ENCODE measurements around the gene F2R. TPM values are rescaled to one million over a fixed set of nuclear protein-coding genes. Genes with fewer than 3 reads are reported as not detected.

F2R gene
- total and polyA plus RNA-seq, 10 of the 15 experiments (the other 5 are each of a cell fraction or from before 2014, with no cell fraction given): 1.8 to 75.4 (median 8.0) TPM

GRCh38 chr5:76733049-76733417, 17.1 kb downstream of the F2R start (continued):
- TF ChIP-seq POLR2A (IDR thresholded peaks at IDR 0.05; ENCODE audit: low read depth, low read length): no peak
- TF ChIP-seq, protein P1, sequence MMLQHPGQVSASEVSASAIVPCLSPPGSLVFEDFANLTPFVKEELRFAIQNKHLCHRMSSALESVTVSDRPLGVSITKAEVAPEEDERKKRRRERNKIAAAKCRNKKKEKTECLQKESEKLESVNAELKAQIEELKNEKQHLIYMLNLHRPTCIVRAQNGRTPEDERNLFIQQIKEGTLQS (IDR thresholded peaks at IDR 0.05; ENCODE audit: borderline replicate concordance, extremely low read depth, low read depth, low read length): no peak
- peak; percentile 64; the same call in 1 of the 2 replicates for TF ChIP-seq ZBED1 (IDR thresholded peaks at IDR 0.05; ENCODE audit: borderline replicate concordance)
- peak; percentile 62; the same call in 1 of the 2 replicates for TF ChIP-seq ZNF207 (IDR thresholded peaks at IDR 0.05; ENCODE audit: borderline replicate concordance)
- peak; percentile 21 for TF ChIP-seq ZNF687 (IDR thresholded peaks at IDR 0.05)
- peak; percentile 98 for TF ChIP-seq DPF2 (IDR thresholded peaks at IDR 0.05)
- peak; percentile 88 for TF ChIP-seq FOXM1 (IDR thresholded peaks at IDR 0.05; ENCODE audit: low read depth, low read length)
- TF ChIP-seq CTCF (IDR thresholded peaks at IDR 0.05 in 2 of 3, conservative IDR thresholded peaks at IDR 0.05 in 1 of 3; ENCODE audit: control insufficient read depth in 2 of 3, extremely low read depth in 1 of 3, insufficient read depth in 1 of 3, low read depth in 3 of 3, low read length in 3 of 3): no peak
- TF ChIP-seq NFIC (IDR thresholded peaks at IDR 0.05; ENCODE audit: low read depth, low read length): peak; percentile 87
- peak; percentile 100 for TF ChIP-seq BCL11A (IDR thresholded peaks at IDR 0.05; ENCODE audit: low read depth, low read length)
- peak; percentile 96 for TF ChIP-seq IKZF1 (conservative IDR thresholded peaks at IDR 0.05)
- peak; percentile 58 for TF ChIP-seq CREB1 (IDR thresholded peaks at IDR 0.05; ENCODE audit: low read depth)
- TF ChIP-seq, protein P2, sequence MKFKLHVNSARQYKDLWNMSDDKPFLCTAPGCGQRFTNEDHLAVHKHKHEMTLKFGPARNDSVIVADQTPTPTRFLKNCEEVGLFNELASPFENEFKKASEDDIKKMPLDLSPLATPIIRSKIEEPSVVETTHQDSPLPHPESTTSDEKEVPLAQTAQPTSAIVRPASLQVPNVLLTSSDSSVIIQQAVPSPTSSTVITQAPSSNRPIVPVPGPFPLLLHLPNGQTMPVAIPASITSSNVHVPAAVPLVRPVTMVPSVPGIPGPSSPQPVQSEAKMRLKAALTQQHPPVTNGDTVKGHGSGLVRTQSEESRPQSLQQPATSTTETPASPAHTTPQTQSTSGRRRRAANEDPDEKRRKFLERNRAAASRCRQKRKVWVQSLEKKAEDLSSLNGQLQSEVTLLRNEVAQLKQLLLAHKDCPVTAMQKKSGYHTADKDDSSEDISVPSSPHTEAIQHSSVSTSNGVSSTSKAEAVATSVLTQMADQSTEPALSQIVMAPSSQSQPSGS (IDR thresholded peaks at IDR 0.05; ENCODE audit: low read length): peak; percentile 95
- no peak; the same call in none of the 2 replicates for TF ChIP-seq HDGF (IDR thresholded peaks at IDR 0.05)
- TF ChIP-seq SMAD1 (IDR thresholded peaks at IDR 0.05; ENCODE audit: low read depth, partially characterized antibody): peak; percentile 67
- TF ChIP-seq KDM1A (IDR thresholded peaks at IDR 0.05; ENCODE audit: borderline replicate concordance): no peak
- TF ChIP-seq CHD4 (IDR thresholded peaks at IDR 0.05): no peak
- no peak for TF ChIP-seq RBBP5 (conservative IDR thresholded peaks at IDR 0.05)
- peak; percentile 83 for TF ChIP-seq MXI1 (IDR thresholded peaks at IDR 0.05; ENCODE audit: low read depth, low read length)
- peak; percentile 98 for TF ChIP-seq ZNF217 (IDR thresholded peaks at IDR 0.05)
- peak; percentile 71 for TF ChIP-seq SP1 (IDR thresholded peaks at IDR 0.05; ENCODE audit: low read depth, low read length)
- TF ChIP-seq, protein P3, sequence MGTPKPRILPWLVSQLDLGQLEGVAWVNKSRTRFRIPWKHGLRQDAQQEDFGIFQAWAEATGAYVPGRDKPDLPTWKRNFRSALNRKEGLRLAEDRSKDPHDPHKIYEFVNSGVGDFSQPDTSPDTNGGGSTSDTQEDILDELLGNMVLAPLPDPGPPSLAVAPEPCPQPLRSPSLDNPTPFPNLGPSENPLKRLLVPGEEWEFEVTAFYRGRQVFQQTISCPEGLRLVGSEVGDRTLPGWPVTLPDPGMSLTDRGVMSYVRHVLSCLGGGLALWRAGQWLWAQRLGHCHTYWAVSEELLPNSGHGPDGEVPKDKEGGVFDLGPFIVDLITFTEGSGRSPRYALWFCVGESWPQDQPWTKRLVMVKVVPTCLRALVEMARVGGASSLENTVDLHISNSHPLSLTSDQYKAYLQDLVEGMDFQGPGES (IDR thresholded peaks at IDR 0.05): no peak
- peak; percentile 85; the same call in 1 of the 2 replicates for TF ChIP-seq MTA3 (IDR thresholded peaks at IDR 0.05; ENCODE audit: borderline replicate concordance, low read length)
- peak; percentile 97 for TF ChIP-seq ATF7 (IDR thresholded peaks at IDR 0.05; ENCODE audit: low read depth)
- no peak for TF ChIP-seq SMC3 (IDR thresholded peaks at IDR 0.05; ENCODE audit: borderline replicate concordance, low read length)
- no peak for TF ChIP-seq YY1 (IDR thresholded peaks at IDR 0.05; ENCODE audit: low read depth, low read length)
